Lower lobe of right lung (tissue), 2 donors: ENCODE results near the gene TAPBP. TPM values are rescaled to one million over a fixed set of nuclear protein-coding genes. Genes with fewer than 3 reads are reported as not detected.
"Not testable (repeated sequence)": the region's sequence is repeated elsewhere in the genome, so short reads cannot be mapped to it uniquely, and the experiment has no call there.

Source experiments
- ATAC-seq, 2 donors: fragments of 200-7000 bp; cut with Tn5 transposase; one replicate each; pipeline ENCODE4 v1.9.1; 2020 to 2022; ENCODE audit warnings: mild to moderate bottlenecking in 2 of 2, moderate library complexity in 2 of 2
- DNase-seq: peaks from one replicate; pipeline ENCODE4 v3.0.0-alpha.2; 2020
- H3K27ac ChIP-seq: fragments of 200-600 bp; one replicate; pipeline ENCODE4 v1.8.0; 2022
- H3K27me3 ChIP-seq: fragments of 200-600 bp; one replicate; pipeline ENCODE4 v1.8.0; 2022; ENCODE audit warnings: low read depth
- H3K36me3 ChIP-seq: fragments of 200-600 bp; one replicate; pipeline ENCODE4 v1.8.0; 2022; ENCODE audit warnings: mild to moderate bottlenecking
- H3K4me1 ChIP-seq: fragments of 200-600 bp; one replicate; pipeline ENCODE4 v1.8.0; 2022
- H3K4me3 ChIP-seq: fragments of 200-600 bp; one replicate; pipeline ENCODE4 v1.8.0; 2022; ENCODE audit warnings: mild to moderate bottlenecking
- H3K9me3 ChIP-seq: fragments of 200-600 bp; one replicate; pipeline ENCODE4 v1.8.0; 2022
- intact Hi-C: fragments of 100-400 bp; cut with DNase I; formaldehyde crosslinking; loops from one replicate; pipeline ENCODE4 v1.11.0; 2022
- total RNA-seq: library from RNA; stranded (reverse); fragmentation: NEBNext Ultra II Directional; extraction: Animal tissue kit (Norgen Biotek cat#: 25700); gene quantifications from one replicate; pipeline ENCODE4 v1.2.1, GENCODE V29; 2021
- TF ChIP-seq, protein P1 (sequence below): fragments of 200-600 bp; IDR thresholded peaks from one replicate; pipeline ENCODE4 v1.8.0; 2022; ENCODE audit warnings: antibody characterized with exemption, mild to moderate bottlenecking
- donor health status: DM: no; HTN: yes; CAD: no; lungs with severe emphysema.

TAPBP gene
- total RNA-seq, 1 donor from 2014 or later: 206 TPM

DNA sequence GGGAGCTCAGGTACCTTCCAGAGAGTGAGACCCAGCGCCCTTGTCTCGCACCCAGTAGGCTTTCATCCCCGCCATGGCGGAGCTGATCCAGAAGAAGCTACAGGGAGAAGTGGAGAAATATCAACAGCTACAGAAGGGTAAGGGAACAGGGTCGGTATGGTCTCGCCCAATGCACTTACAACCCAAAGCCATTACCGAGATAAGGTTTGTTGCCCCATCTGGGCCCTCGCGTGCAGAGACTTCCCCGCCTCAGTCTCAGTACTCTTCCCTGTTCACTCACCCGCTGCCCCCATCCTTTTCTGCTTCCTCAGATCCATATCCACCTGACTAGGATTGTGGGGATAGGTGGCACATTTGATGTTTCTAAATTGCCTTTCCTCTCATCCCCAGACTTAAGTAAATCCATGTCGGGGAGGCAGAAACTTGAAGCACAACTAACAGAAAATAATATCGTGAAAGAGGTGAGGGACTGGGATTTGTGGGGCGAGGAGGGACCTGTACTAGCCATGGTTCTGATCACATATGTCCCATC, 24.0 kb downstream of the TAPBP start:
- peak; percentile 2 to 11 for ATAC-seq
- Histone ChIP-seq H3K36me3 (peaks cover 74% of the 10 kb centered on the region), H3K4me1 (peaks cover 25% of the 10 kb centered on the region), H3K4me3 (peak overlapping the region; percentile 76), H3K27ac (peak overlapping the region; percentile 75), H3K9me3 (no peaks in the 10 kb centered on the region), H3K27me3 (no peaks in the 10 kb centered on the region)
- DNase-seq: no peak
- TF ChIP-seq, protein P1, sequence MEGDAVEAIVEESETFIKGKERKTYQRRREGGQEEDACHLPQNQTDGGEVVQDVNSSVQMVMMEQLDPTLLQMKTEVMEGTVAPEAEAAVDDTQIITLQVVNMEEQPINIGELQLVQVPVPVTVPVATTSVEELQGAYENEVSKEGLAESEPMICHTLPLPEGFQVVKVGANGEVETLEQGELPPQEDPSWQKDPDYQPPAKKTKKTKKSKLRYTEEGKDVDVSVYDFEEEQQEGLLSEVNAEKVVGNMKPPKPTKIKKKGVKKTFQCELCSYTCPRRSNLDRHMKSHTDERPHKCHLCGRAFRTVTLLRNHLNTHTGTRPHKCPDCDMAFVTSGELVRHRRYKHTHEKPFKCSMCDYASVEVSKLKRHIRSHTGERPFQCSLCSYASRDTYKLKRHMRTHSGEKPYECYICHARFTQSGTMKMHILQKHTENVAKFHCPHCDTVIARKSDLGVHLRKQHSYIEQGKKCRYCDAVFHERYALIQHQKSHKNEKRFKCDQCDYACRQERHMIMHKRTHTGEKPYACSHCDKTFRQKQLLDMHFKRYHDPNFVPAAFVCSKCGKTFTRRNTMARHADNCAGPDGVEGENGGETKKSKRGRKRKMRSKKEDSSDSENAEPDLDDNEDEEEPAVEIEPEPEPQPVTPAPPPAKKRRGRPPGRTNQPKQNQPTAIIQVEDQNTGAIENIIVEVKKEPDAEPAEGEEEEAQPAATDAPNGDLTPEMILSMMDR: no peak
- intact Hi-C loops: no loop called here

DNA sequence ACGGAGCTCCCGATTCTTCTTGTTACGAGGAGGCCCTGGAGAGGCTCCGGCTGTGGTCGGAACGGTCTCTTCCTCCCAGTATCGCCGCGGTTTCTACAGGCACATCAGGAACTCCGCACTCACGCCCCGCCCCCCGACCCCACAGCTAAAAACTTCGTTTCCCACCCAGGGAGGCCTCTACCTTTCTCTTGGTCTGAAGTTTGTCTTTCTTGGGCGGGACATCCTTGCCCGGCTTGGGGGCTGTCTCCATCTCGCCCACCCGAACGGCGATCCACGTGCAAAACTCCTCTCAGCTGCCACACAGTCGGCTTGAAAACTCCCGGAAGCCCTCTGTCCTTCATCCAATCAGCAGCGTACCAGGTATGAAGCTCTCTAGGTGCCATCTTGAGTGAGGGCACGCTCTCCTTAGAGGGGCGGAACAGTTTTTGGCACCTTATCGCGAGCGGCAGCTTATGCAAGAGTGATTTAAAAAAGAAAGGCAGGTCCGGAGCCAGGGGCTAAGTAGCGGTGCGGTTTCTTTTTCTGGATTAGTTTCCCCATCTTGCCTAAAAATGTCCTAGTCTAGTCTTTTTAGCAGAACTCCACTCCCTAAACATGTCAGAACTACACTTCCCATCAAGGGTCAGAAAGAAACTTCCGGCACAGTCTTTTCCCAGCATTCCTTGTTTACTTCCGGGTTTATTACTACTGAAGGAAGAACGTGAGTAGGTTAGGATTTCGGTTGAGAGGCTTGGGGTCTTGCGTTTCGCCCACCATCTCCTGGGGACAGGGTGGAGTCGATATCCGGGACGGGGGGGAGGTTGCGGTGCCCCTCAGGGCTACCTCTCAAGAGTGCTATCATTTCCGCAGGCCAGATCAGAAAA, 24.7 kb downstream of the TAPBP start, which contains the start of the genes PFDN6 and WDR46:
Gene PFDN6, plus strand, starts transcription at position 681 of the 863 bp plus-strand sequence. CDS start 256 bp downstream, outside the sequence.
Gene WDR46, minus strand, starts transcription at position 319 of the 863 bp plus-strand sequence. Its CDS starts 69 bp downstream, at position 250.
- intact Hi-C loops: no loop called here
- Histone ChIP-seq H3K9me3 (no peaks in the 10 kb centered on the region), H3K27me3 (no peaks in the 10 kb centered on the region), H3K36me3 (peaks cover 74% of the 10 kb centered on the region), H3K27ac (peak within 1 kb of the TSS; percentile 75), H3K4me3 (peak within 1 kb of the TSS; percentile 76), H3K4me1 (peaks cover 25% of the 10 kb centered on the region)
- ATAC-seq (peak; percentile 95 to 98), DNase-seq (peak; percentile 83)
- TF ChIP-seq, protein P1: no peak

DNA sequence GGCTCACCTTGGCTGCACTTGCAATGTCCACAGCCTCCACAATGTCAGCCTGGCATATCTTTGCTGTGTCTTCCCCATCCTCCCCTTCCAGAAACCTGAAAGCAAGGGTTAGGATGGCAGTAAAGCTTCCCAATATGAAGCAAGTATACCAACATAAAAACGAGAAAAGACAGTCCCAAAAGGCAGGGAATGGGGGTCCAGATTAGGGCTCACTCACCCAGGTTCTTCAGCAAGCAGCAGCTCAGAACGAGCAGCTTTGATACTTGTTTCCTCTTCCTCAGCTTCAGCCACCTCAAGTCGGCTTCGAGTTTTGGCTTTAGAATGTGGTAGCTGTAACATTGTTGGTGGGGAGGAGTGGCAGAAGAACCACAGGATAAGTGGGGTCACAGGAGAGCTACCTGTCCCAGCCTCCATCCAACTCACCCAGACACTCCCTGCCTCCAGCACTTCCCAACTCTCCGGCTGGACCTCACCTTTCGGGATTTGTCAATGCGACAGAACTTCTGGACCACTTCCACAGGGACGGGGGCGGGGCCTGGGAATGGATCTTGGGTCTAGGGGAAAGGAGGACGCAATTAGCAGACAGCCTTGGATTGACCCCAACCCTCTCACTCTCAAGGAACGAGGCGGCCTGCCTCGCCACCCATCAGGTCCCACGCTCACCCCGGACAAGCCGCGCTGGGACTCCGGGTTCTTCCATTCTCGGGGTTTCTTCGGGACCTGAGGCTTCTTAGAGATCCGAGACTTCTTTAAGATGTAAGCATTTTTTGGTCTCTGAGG, 25.5 kb downstream of the TAPBP start:
- DNase-seq (peak; percentile 47), ATAC-seq (peak in 1 of 2 donors; percentile 1)
- H3K27ac ChIP-seq: peak overlapping the region; percentile 75
- H3K4me3 ChIP-seq: peak overlapping the region; percentile 76
- intact Hi-C loops: no loop called here
- TF ChIP-seq, protein P1: no peak
- H3K4me1 ChIP-seq: peaks cover 25% of the 10 kb centered on the region
- no peaks in the 10 kb centered on the region for H3K27me3 ChIP-seq
- H3K9me3 ChIP-seq: no peaks in the 10 kb centered on the region
- H3K36me3 ChIP-seq: peaks cover 74% of the 10 kb centered on the region

DNA sequence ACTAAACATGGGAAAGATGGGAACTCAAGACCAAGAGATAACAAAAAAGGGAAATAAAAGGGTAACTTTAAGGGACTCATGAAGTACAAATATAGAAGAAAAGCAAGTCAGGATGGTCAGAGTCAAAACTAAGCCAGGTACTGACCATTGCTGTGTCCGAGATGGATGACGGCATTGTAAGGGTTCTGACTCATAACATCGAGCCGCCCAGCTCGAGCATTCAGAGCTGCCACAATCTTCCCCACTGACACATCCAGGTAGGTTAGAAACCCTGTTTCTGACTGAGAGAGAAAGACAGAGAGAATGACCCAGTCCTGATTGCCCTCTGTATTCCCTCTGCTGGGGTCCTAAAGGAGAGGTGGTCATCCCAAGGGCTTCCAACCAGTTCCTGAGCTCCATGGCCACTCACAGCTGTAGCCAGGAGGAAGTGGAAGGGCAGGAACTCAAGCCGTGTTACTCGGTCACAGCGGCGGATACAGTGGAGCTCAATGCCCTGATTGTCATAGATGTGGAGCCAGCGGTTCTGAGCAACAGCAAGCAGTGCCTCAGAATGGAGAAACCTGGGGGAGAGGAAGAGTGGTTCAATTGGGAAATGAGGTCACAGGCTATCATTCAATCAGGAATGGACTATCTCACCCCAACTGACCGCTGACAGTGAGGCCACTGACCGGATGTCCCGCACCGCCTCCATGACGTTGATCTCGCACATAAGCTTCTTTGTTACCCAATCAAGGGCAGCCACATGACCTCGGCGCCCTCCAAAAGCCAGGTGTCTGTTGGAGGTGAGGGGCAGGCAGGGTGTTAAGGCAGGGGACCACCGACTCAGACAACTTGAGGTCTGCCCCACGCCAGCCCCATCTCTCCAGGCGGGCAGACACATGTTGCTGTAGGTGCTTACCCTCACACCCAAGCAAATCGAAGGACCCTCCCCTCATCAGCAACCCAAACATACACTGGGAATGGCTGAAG, 26.6 kb downstream of the TAPBP start:
- H3K36me3 ChIP-seq: peaks cover 70% of the 10 kb centered on the region

DNA sequence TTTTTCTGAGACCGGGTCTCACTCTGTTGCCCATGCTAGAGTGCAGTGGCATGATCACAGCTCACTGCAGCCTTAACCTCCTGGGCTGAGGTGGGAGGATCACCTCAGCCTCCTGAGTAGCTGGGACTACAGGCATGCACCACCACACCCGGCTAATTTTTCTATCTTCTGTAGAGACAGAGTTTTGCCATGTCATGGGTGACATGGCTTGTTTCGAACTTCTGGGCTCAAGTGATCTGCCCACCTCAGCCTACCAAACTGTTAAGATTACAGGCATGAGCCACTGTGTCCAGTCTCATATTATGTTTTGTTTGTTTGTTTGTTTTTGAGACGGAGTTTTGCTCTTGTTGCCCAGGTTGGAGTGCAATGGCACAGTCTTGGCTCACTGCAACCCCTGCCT, 28.7 kb downstream of the TAPBP start:
- H3K27ac ChIP-seq, H3K4me3 ChIP-seq, H3K9me3 ChIP-seq, intact Hi-C loops, DNase-seq, H3K27me3 ChIP-seq, ATAC-seq: not testable (repeated sequence)
- peaks cover 16% of the 10 kb centered on the region for H3K4me1 ChIP-seq
- peaks cover 71% of the 10 kb centered on the region for H3K36me3 ChIP-seq

More for the DNA sequence above, 26.6 kb downstream of the TAPBP start:
- Histone ChIP-seq H3K4me3 (no peak overlapping the region), H3K9me3 (no peaks in the 10 kb centered on the region), H3K27ac (no peak overlapping the region), H3K27me3 (no peaks in the 10 kb centered on the region), H3K4me1 (peaks cover 25% of the 10 kb centered on the region)
- ATAC-seq: no peak
- no peak for DNase-seq
- TF ChIP-seq, protein P1: no peak
- intact Hi-C loops: no loop called here
